ENCODE data around the gene SUMO4.

- TF ChIP-seq CTCF (IDR thresholded peaks at IDR 0.05; ENCODE audit: low read depth, low read length) = no peak
- TF ChIP-seq POLR2A (IDR thresholded peaks at IDR 0.05; ENCODE audit: extremely low read depth, insufficient read length) = no peak
Measured at GRCh38 chr6:149400050-149400449, at the start of gene SUMO4.

Measured in NB4 (cell line).